ENCODE results near the gene TSKS. TPM values are rescaled to one million over a fixed set of nuclear protein-coding genes. Genes with fewer than 3 reads are reported as not detected.

The TSKS gene
- total RNA-seq, 5 donors from 2014 or later (not counting 1 experiment from before 2014, with no cell fraction given), result 0.23 to 4.1 (median 2.1) TPM

GRCh38 chr19:49705919-49706318 is 57.2 kb downstream of the TSKS start:
- Histone ChIP-seq H3K27me3 (replicated peaks in 1 of 2; ENCODE audit: control insufficient read depth in 2 of 2, extremely low read depth in 1 of 2, insufficient read depth in 2 of 2, low read length in 1 of 2) (peaks cover 0 to 46% of the 10 kb centered on the region in 2 experiments), H3K27ac (ENCODE audit: low read length) (no peak overlapping the region), H3K36me3 (ENCODE audit: control insufficient read depth in 2 of 2, extremely low read depth in 1 of 2, insufficient read depth in 1 of 2, low read length in 1 of 2) (no peaks in the 10 kb centered on the region), H3K4me3 (ENCODE audit: control insufficient read depth in 1 of 2, extremely low read depth in 1 of 2, low read length in 1 of 2) (no peak overlapping the region), H3K4me1 (ENCODE audit: control insufficient read depth in 1 of 2, extremely low read depth in 1 of 2, insufficient read depth in 2 of 2, low read length in 2 of 2) (no peaks in the 10 kb centered on the region), H3K9me3 (no peaks in the 10 kb centered on the region)
- Mint-ChIP-seq H3K9me3 (no peaks in the 10 kb centered on the region), H3K36me3 (peaks cover 3% of the 10 kb centered on the region), H3K27ac (no peak overlapping the region), H3K27me3 (peaks cover 7 to 12% of the 10 kb centered on the region in 2 donors), H3K4me3 (no peak overlapping the region), H3K4me1 (no peaks in the 10 kb centered on the region)
- ATAC-seq (replicated peaks in 1 of 4) (no peak), DNase-seq (no peak)
- ChIA-PET POLR2A (no interaction called here), CTCF (no interaction called here)
- WGBS (ENCODE audit: insufficient coverage), result 90% methylated on average over 16 of the region's 16 CpGs

GRCh38 chr19:49704888-49705642 is 58.0 kb downstream of the TSKS start:
- POLR2A ChIA-PET, result no interaction called here
- Mint-ChIP-seq H3K27ac (no peak overlapping the region), H3K4me1 (no peaks in the 10 kb centered on the region), H3K9me3 (no peaks in the 10 kb centered on the region), H3K27me3 (peaks cover 7 to 8% of the 10 kb centered on the region in 2 donors), H3K4me3 (no peak overlapping the region), H3K36me3 (peaks cover under 1% of the 10 kb centered on the region)
- ATAC-seq (replicated peaks in 1 of 4) (no peak), DNase-seq (no peak)
- 83% methylated on average over 22 of the region's 22 CpGs for WGBS (ENCODE audit: insufficient coverage)
- CTCF ChIA-PET, result no interaction called here
- H3K27ac ChIP-seq (ENCODE audit: low read length), result no peak overlapping the region
- H3K4me1 ChIP-seq (ENCODE audit: control insufficient read depth in 1 of 2, extremely low read depth in 1 of 2, insufficient read depth in 2 of 2, low read length in 2 of 2), result no peaks in the 10 kb centered on the region
- H3K36me3 ChIP-seq (ENCODE audit: control insufficient read depth in 2 of 2, extremely low read depth in 1 of 2, insufficient read depth in 1 of 2, low read length in 1 of 2), result no peaks in the 10 kb centered on the region
- H3K9me3 ChIP-seq, result no peaks in the 10 kb centered on the region
- peaks cover 0 to 44% of the 10 kb centered on the region in 2 experiments for H3K27me3 ChIP-seq (replicated peaks in 1 of 2; ENCODE audit: control insufficient read depth in 2 of 2, extremely low read depth in 1 of 2, insufficient read depth in 2 of 2, low read length in 1 of 2)
- no peak overlapping the region for H3K4me3 ChIP-seq (ENCODE audit: control insufficient read depth in 1 of 2, extremely low read depth in 1 of 2, low read length in 1 of 2)

GRCh38 chr19:49701271-49701786 is 61.8 kb downstream of the TSKS start:
- DNase-seq (no peak), ATAC-seq (replicated peaks in 1 of 4) (peak in 1 of 4 experiments; percentile 29)
- H3K4me1 ChIP-seq (ENCODE audit: control insufficient read depth in 1 of 2, extremely low read depth in 1 of 2, insufficient read depth in 2 of 2, low read length in 2 of 2), result no peaks in the 10 kb centered on the region
- CTCF ChIA-PET, result no interaction called here
- H3K9me3 Mint-ChIP-seq, result no peaks in the 10 kb centered on the region
- peaks cover 0 to 6% of the 10 kb centered on the region in 2 donors for H3K27me3 Mint-ChIP-seq
- 44% methylated on average over 33 of the region's 40 CpGs for WGBS (ENCODE audit: insufficient coverage)
- H3K4me3 Mint-ChIP-seq, result no peak overlapping the region
- peaks cover 0 to 39% of the 10 kb centered on the region in 2 experiments for H3K27me3 ChIP-seq (replicated peaks in 1 of 2; ENCODE audit: control insufficient read depth in 2 of 2, extremely low read depth in 1 of 2, insufficient read depth in 2 of 2, low read length in 1 of 2)
- POLR2A ChIA-PET, result no interaction called here
- no peak overlapping the region for H3K4me3 ChIP-seq (ENCODE audit: control insufficient read depth in 1 of 2, extremely low read depth in 1 of 2, low read length in 1 of 2)
- no peaks in the 10 kb centered on the region for H3K9me3 ChIP-seq
- H3K36me3 Mint-ChIP-seq, result no peaks in the 10 kb centered on the region
- H3K36me3 ChIP-seq (ENCODE audit: control insufficient read depth in 2 of 2, extremely low read depth in 1 of 2, insufficient read depth in 1 of 2, low read length in 1 of 2), result no peaks in the 10 kb centered on the region
- no peak overlapping the region for H3K27ac ChIP-seq (ENCODE audit: low read length)
- H3K4me1 Mint-ChIP-seq, result no peaks in the 10 kb centered on the region
- no peak overlapping the region for H3K27ac Mint-ChIP-seq

DNA sequence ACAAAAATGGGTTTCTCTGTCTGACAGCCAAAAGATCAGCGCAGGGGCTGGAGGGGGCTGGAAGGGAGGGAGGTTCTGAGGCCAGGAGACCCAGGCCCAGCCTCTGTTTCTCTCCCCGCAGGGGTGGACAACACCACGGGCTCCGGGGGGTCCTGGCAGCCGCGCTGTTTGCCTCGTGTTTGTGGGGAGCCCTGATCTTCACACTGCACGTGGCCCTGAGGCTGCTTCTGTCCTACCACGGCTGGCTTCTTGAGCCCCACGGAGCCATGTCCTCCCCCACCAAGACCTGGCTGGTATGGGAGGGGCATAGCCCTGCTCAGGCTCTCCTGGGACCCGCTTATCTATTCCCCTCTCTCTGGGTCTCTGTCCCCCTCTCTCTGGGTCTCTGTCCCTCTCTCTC is 62.5 kb downstream of the TSKS start:
- Mint-ChIP-seq H3K9me3 (no peaks in the 10 kb centered on the region), H3K4me1 (no peaks in the 10 kb centered on the region), H3K27ac (no peak overlapping the region), H3K4me3 (no peak overlapping the region), H3K27me3 (peaks cover 0 to 6% of the 10 kb centered on the region in 2 donors), H3K36me3 (no peaks in the 10 kb centered on the region)
- Histone ChIP-seq H3K4me3 (ENCODE audit: control insufficient read depth in 1 of 2, extremely low read depth in 1 of 2, low read length in 1 of 2) (no peak overlapping the region), H3K4me1 (ENCODE audit: control insufficient read depth in 1 of 2, extremely low read depth in 1 of 2, insufficient read depth in 2 of 2, low read length in 2 of 2) (no peaks in the 10 kb centered on the region), H3K36me3 (ENCODE audit: control insufficient read depth in 2 of 2, extremely low read depth in 1 of 2, insufficient read depth in 1 of 2, low read length in 1 of 2) (no peaks in the 10 kb centered on the region), H3K27me3 (replicated peaks in 1 of 2; ENCODE audit: control insufficient read depth in 2 of 2, extremely low read depth in 1 of 2, insufficient read depth in 2 of 2, low read length in 1 of 2) (peaks cover 0 to 32% of the 10 kb centered on the region in 2 experiments), H3K9me3 (no peaks in the 10 kb centered on the region), H3K27ac (ENCODE audit: low read length) (no peak overlapping the region)
- ChIA-PET POLR2A (no interaction called here), CTCF (no interaction called here)
- WGBS (ENCODE audit: insufficient coverage), result 49% methylated on average over 4 of the region's 11 CpGs
- DNase-seq (no peak), ATAC-seq (replicated peaks in 1 of 4) (no peak)

DNA sequence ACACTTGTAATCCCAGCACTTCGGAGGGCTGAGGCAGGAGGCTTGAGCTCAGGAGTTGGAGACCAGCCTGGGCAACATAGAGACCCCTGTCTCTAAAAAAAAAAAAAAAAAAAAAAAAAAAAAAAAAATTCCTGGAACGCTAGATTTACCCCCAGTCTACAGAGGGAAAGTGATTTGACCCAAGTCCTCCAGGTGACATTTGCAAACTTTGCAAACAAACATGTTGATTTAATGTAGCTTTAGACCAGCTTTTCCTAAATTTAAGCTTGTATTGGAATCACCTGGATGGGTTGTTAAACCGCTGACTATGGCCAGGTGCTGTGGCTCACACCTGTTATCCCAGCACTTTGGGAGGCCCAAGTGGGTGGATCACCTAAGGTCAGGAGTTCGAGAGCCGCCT is 63.7 kb downstream of the TSKS start:
- Mint-ChIP-seq H3K27ac (no peak overlapping the region), H3K9me3 (no peaks in the 10 kb centered on the region), H3K4me3 (no peak overlapping the region), H3K36me3 (no peaks in the 10 kb centered on the region), H3K27me3 (peaks cover 0 to 6% of the 10 kb centered on the region in 2 donors), H3K4me1 (no peaks in the 10 kb centered on the region)
- Histone ChIP-seq H3K36me3 (ENCODE audit: control insufficient read depth in 2 of 2, extremely low read depth in 1 of 2, insufficient read depth in 1 of 2, low read length in 1 of 2) (no peaks in the 10 kb centered on the region), H3K9me3 (no peaks in the 10 kb centered on the region), H3K27me3 (replicated peaks in 1 of 2; ENCODE audit: control insufficient read depth in 2 of 2, extremely low read depth in 1 of 2, insufficient read depth in 2 of 2, low read length in 1 of 2) (peaks cover 0 to 23% of the 10 kb centered on the region in 2 experiments), H3K4me3 (ENCODE audit: control insufficient read depth in 1 of 2, extremely low read depth in 1 of 2, low read length in 1 of 2) (no peak overlapping the region), H3K27ac (ENCODE audit: low read length) (no peak overlapping the region), H3K4me1 (ENCODE audit: control insufficient read depth in 1 of 2, extremely low read depth in 1 of 2, insufficient read depth in 2 of 2, low read length in 2 of 2) (no peaks in the 10 kb centered on the region)
- DNase-seq, result no peak
- 85% methylated on average over 4 of the region's 5 CpGs for WGBS (ENCODE audit: insufficient coverage)
- no peak for ATAC-seq (replicated peaks in 1 of 4)
- CTCF ChIA-PET, result interaction anchor here in 1 of 2 donors (0.6 to 0.7 kb wide), 2 partner anchors 502 to 530 kb away, joined by 4 to 6 read pairs; no protein-coding TSS in a partner anchor
- POLR2A ChIA-PET, result no interaction called here

- no peak for DNase-seq
- no peaks in the 10 kb centered on the region for H3K36me3 ChIP-seq (ENCODE audit: control insufficient read depth in 2 of 2, extremely low read depth in 1 of 2, insufficient read depth in 1 of 2, low read length in 1 of 2)
- no peak for ATAC-seq (replicated peaks in 1 of 4)
- H3K27me3 Mint-ChIP-seq, result peaks cover 0 to 14% of the 10 kb centered on the region in 2 donors
- peaks cover 0 to 30% of the 10 kb centered on the region in 2 experiments for H3K27me3 ChIP-seq (replicated peaks in 1 of 2; ENCODE audit: control insufficient read depth in 2 of 2, extremely low read depth in 1 of 2, insufficient read depth in 2 of 2, low read length in 1 of 2)
- CTCF ChIA-PET, result no interaction called here
- H3K4me1 ChIP-seq (ENCODE audit: control insufficient read depth in 1 of 2, extremely low read depth in 1 of 2, insufficient read depth in 2 of 2, low read length in 2 of 2), result peaks cover 0 to under 1% of the 10 kb centered on the region in 2 experiments
- H3K4me1 Mint-ChIP-seq, result peaks cover 0 to 3% (median 0%) of the 10 kb centered on the region in 3 donors
- H3K4me3 Mint-ChIP-seq, result no peak overlapping the region
- no peaks in the 10 kb centered on the region for H3K9me3 ChIP-seq
- no peak overlapping the region for H3K27ac ChIP-seq (ENCODE audit: low read length)
- POLR2A ChIA-PET, result interaction anchor here in 1 of 2 donors (0.5 kb wide), 1 partner anchor 11 kb away, joined by 3 read pairs; no protein-coding TSS in a partner anchor
- H3K27ac Mint-ChIP-seq, result no peak overlapping the region
- 82% methylated on average over 5 of the region's 7 CpGs for WGBS (ENCODE audit: insufficient coverage)
- H3K9me3 Mint-ChIP-seq, result no peaks in the 10 kb centered on the region
- H3K4me3 ChIP-seq (ENCODE audit: control insufficient read depth in 1 of 2, extremely low read depth in 1 of 2, low read length in 1 of 2), result no peak overlapping the region
- no peaks in the 10 kb centered on the region for H3K36me3 Mint-ChIP-seq
These were observed 66.2 kb downstream of the TSKS start for GRCh38 chr19:49696865-49697264.
